ENCODE data around the gene HUWE1.
A peak's percentile ranks its signal among the peaks of the same experiment; 100 is the strongest.

HUWE1 gene

DNA sequence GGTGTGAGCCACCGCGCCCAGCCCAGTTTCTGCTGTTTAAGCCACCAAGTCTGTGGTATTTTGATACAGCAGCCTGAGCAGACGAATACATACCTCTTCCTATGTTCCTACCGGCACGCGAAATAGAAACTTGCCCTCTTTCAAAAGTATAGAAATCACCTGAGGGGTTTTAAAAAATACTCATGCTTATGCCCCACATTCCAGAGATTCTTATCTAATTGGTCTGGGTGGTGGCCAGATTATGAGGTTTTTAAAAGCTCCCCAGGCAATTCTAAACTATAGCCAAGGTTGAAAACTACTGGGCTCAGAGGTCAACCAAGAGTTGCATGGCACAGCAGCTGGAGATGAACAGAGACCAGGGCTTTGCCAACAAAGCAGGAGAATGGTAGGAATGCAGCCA lies 24.9 kb upstream of the HUWE1 start:
- DNase-seq (ENCODE audit: low read depth), result no peak
- no peak overlapping the region for H3K4me3 ChIP-seq (ENCODE audit: control insufficient read depth, low read depth, low read length)
- TF ChIP-seq, protein P1, sequence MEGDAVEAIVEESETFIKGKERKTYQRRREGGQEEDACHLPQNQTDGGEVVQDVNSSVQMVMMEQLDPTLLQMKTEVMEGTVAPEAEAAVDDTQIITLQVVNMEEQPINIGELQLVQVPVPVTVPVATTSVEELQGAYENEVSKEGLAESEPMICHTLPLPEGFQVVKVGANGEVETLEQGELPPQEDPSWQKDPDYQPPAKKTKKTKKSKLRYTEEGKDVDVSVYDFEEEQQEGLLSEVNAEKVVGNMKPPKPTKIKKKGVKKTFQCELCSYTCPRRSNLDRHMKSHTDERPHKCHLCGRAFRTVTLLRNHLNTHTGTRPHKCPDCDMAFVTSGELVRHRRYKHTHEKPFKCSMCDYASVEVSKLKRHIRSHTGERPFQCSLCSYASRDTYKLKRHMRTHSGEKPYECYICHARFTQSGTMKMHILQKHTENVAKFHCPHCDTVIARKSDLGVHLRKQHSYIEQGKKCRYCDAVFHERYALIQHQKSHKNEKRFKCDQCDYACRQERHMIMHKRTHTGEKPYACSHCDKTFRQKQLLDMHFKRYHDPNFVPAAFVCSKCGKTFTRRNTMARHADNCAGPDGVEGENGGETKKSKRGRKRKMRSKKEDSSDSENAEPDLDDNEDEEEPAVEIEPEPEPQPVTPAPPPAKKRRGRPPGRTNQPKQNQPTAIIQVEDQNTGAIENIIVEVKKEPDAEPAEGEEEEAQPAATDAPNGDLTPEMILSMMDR (conservative IDR thresholded peaks at IDR 0.05; ENCODE audit: control insufficient read depth, insufficient read depth, low read depth, low read length), result no peak

- H3K4me3 ChIP-seq (ENCODE audit: control insufficient read depth, low read depth, low read length), result no peak overlapping the region
- no peak for DNase-seq (ENCODE audit: low read depth)
- TF ChIP-seq, protein P1 (conservative IDR thresholded peaks at IDR 0.05; ENCODE audit: control insufficient read depth, insufficient read depth, low read depth, low read length), result no peak
These were observed 18.3 kb upstream of the HUWE1 start for GRCh38 chrX:53704854-53705253.

DNA sequence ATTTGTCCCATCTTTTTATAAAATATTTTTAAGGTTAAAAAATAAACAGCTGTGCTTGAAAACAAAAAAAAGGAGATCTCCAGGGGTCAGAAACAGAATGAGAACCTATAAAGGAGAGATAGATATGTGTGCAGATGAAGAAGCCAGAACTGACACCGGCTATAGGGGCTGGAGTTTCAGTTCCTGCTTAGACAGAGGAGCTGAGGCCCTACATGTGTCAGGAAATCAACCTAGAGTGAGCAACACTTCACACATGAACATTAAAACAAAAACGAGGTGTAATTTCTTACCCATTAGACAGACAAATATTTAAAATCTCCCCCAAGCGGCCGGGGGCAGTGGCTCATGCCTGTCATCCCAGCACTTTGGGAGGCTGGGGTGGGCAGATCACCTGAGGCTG lies 17.8 kb upstream of the HUWE1 start:
- DNase-seq (ENCODE audit: low read depth), result no peak
- no peak overlapping the region for H3K4me3 ChIP-seq (ENCODE audit: control insufficient read depth, low read depth, low read length)
- TF ChIP-seq, protein P1 (conservative IDR thresholded peaks at IDR 0.05; ENCODE audit: control insufficient read depth, insufficient read depth, low read depth, low read length), result no peak

DNA sequence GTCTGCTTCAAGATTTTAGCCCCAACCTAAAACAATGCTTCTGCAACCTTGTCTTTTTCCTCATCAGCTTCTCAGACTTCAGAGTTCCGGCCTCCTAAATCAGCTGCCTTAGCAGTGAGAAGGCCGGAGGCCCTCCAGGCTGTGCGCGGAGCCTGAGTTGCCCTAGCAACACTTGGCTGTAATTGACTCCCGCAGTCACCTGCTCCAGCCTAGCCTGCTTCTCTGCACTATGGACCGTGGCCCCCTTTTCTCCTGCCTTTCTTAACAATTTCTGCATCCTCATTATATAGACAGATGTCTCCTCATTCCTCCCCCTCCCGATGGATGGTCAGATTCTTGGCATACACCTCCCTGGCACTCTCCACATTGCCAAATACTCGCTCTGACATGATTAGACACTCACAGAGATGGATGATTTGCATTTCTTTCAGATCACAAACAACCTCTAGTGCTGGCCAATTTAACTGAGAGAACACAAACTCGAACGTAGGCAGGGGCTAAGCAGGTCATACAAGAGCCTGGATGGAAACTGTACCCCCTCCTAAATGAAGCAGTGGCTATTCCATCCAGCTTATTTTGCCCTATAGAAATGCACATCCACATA lies 9.5 kb upstream of the HUWE1 start:
- no peak for DNase-seq (ENCODE audit: low read depth)
- no peak overlapping the region for H3K4me3 ChIP-seq (ENCODE audit: control insufficient read depth, low read depth, low read length)
- TF ChIP-seq, protein P1 (conservative IDR thresholded peaks at IDR 0.05; ENCODE audit: control insufficient read depth, insufficient read depth, low read depth, low read length), result no peak

- no peak overlapping the region for H3K4me3 ChIP-seq (ENCODE audit: control insufficient read depth, low read depth, low read length)
- DNase-seq (ENCODE audit: low read depth), result no peak
- TF ChIP-seq, protein P1 (conservative IDR thresholded peaks at IDR 0.05; ENCODE audit: control insufficient read depth, insufficient read depth, low read depth, low read length), result no peak
These were observed 8.1 kb upstream of the HUWE1 start for GRCh38 chrX:53694642-53695041.

DNA sequence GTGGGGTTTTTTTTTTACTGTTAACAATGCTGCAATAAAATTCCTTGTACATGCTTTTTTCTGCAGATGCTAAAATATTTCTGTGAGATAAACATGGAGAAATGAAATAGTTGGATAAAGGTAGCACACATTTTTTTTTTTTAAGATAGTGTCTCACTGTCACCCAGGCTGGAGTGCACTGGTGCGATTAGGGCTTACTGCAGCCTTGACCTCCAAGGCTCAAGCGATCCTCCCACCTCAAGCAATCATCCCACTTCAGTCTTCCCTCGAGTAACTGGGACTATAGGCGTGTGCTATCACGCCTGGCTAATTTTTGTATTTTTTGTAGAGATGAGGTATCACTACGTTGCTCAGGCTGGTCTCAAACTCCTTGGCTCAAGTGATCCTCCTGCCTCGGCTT lies 1.8 kb upstream of the HUWE1 start:
- DNase-seq (ENCODE audit: low read depth), result no peak
- no peak overlapping the region for H3K4me3 ChIP-seq (ENCODE audit: control insufficient read depth, low read depth, low read length)
- TF ChIP-seq, protein P1 (conservative IDR thresholded peaks at IDR 0.05; ENCODE audit: control insufficient read depth, insufficient read depth, low read depth, low read length), result no peak

DNA sequence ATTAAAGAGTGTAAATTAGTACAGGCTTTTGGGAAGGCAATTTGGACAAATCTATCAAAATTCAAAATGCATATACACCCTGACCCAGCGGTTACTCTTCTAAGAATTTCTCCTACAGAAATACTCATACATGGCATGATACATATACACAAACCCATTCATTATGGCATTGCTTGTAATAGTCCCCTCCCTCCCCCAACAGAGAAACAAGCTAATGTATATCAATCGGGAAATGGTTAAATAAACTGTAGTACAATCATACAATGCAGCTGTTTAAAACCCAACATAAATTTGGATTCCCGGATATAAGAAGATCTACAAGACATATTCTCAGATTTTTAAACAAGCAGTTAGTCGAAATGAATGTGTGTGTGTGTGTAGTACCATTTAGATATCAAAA lies 808 bp downstream of the HUWE1 start:
- DNase-seq (ENCODE audit: low read depth), result peak; percentile 5
- H3K4me3 ChIP-seq (ENCODE audit: control insufficient read depth, low read depth, low read length), result peak overlapping the region; percentile 72
- TF ChIP-seq, protein P1 (conservative IDR thresholded peaks at IDR 0.05; ENCODE audit: control insufficient read depth, insufficient read depth, low read depth, low read length), result no peak
